Type B pancreatic cell (in vitro differentiated cells): ENCODE measurements around the gene ACSS2. TPM values are rescaled to one million over a fixed set of nuclear protein-coding genes. Genes with fewer than 3 reads are reported as not detected.
"Not testable (repeated sequence)": the region's sequence is repeated elsewhere in the genome, so short reads cannot be mapped to it uniquely, and the experiment has no call there.

Experiments used
- DNase-seq: peaks from one replicate; pipeline ENCODE4 v3.0.0; 2021; ENCODE audit warnings: mixed read lengths; ENCODE audit not compliant: unreplicated experiment; ENCODE audit errors: extremely low spot score
- H3K27ac Mint-ChIP-seq: 2 replicates; pipeline ENCODE4 v1.8.0; 2021; ENCODE audit warnings: mild to moderate bottlenecking, mixed read lengths
- H3K27me3 Mint-ChIP-seq: 2 replicates; pipeline ENCODE4 v1.8.0; 2021; ENCODE audit warnings: mixed read lengths
- H3K36me3 Mint-ChIP-seq: 2 replicates; pipeline ENCODE4 v1.8.0; 2021; ENCODE audit warnings: mixed read lengths
- H3K4me1 Mint-ChIP-seq: one replicate; pipeline ENCODE4 v1.8.0; 2021; ENCODE audit warnings: mixed read lengths; ENCODE audit not compliant: unreplicated experiment
- H3K4me3 Mint-ChIP-seq: 2 replicates; pipeline ENCODE4 v1.8.0; 2021; ENCODE audit warnings: mild to moderate bottlenecking, mixed read lengths
- H3K9me3 Mint-ChIP-seq: 2 replicates; pipeline ENCODE4 v1.8.0; 2021; ENCODE audit warnings: mixed read lengths
- total RNA-seq: library from RNA; stranded (reverse); gene quantifications from 2 replicates; pipeline ENCODE4 v1.2.1, GENCODE V29; 2021; ENCODE audit warnings: low replicate concordance
- TF ChIP-seq, protein P1 (sequence below): fragments of 200-600 bp; sonication (generic); conservative IDR thresholded peaks from 2 replicates; pipeline ENCODE4 v1.5.0; 2021; ENCODE audit warnings: antibody characterized with exemption, mild to moderate bottlenecking

ACSS2 gene
- total RNA-seq, 1 donor from 2014 or later = 59.2 TPM

DNA sequence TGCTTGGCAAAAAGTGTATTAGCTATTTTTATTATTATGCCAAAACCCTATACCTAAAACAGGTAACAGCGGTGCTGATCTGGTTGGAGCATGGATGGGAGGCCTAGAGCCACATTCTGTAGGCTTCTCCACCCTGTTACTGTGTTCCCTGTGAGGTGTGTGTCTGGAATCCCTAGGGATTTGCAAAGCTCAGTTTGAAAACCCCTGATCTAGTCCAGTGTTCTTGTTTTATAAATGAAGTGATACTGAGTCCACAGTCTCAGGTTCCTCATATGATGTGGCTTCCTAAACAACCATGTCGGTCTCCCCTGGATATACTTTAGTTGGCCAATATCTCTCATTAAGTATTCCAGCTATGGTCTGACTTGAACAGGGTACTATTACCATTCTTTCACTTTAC, 16.3 kb downstream of the ACSS2 start:
- no peak overlapping the region for H3K4me3 Mint-ChIP-seq
- TF ChIP-seq, protein P1, sequence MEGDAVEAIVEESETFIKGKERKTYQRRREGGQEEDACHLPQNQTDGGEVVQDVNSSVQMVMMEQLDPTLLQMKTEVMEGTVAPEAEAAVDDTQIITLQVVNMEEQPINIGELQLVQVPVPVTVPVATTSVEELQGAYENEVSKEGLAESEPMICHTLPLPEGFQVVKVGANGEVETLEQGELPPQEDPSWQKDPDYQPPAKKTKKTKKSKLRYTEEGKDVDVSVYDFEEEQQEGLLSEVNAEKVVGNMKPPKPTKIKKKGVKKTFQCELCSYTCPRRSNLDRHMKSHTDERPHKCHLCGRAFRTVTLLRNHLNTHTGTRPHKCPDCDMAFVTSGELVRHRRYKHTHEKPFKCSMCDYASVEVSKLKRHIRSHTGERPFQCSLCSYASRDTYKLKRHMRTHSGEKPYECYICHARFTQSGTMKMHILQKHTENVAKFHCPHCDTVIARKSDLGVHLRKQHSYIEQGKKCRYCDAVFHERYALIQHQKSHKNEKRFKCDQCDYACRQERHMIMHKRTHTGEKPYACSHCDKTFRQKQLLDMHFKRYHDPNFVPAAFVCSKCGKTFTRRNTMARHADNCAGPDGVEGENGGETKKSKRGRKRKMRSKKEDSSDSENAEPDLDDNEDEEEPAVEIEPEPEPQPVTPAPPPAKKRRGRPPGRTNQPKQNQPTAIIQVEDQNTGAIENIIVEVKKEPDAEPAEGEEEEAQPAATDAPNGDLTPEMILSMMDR = no peak
- H3K4me1 Mint-ChIP-seq = no peaks in the 10 kb centered on the region
- no peak overlapping the region for H3K27ac Mint-ChIP-seq
- H3K27me3 Mint-ChIP-seq = no peaks in the 10 kb centered on the region
- H3K36me3 Mint-ChIP-seq = peaks cover 22% of the 10 kb centered on the region
- no peaks in the 10 kb centered on the region for H3K9me3 Mint-ChIP-seq
- DNase-seq = no peak

DNA sequence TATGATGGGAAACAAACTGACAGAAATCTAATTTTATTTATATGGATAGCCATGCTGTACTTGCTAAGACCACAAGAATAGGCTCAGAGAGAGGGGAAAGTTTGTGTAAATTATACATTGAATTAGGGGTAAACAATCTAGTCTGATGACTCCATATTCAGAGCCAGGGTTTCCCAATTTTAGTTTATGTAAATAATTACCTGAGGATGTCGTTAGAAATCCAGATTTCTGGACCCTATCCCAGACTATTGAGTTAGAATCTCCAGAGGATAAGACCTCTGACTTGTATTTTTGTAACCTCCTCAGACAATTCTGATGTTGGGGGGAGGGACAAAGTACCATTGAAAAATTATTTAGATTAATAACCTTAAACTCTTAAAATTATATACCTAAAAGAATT, 18.3 kb downstream of the ACSS2 start:
- Mint-ChIP-seq H3K4me3 (no peak overlapping the region), H3K36me3 (peaks cover 22% of the 10 kb centered on the region), H3K9me3 (no peaks in the 10 kb centered on the region), H3K4me1 (no peaks in the 10 kb centered on the region), H3K27me3 (no peaks in the 10 kb centered on the region), H3K27ac (no peak overlapping the region)
- no peak for DNase-seq
- TF ChIP-seq, protein P1 = no peak

DNA sequence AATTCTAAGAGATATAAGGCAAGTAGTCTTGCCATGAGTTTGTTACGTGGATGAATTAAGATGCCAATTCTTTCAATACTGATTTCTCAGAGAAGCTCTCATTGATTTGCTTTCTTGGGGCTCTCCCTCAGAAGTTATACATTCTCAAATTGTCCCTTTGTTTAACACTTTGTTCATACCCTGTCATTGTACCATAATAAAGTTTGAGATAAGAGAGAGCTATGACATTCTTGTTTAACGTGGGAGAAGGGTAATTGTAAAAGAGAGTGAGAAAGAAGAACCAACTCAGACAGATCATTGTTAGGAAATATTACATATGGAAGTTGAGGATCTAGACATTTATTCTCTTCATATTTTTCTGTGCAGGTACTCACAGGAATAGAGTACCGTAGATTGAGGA, 19.1 kb downstream of the ACSS2 start:
- Mint-ChIP-seq H3K4me3 (no peak overlapping the region), H3K27ac (no peak overlapping the region), H3K4me1 (no peaks in the 10 kb centered on the region), H3K9me3 (no peaks in the 10 kb centered on the region), H3K36me3 (peaks cover 19% of the 10 kb centered on the region), H3K27me3 (no peaks in the 10 kb centered on the region)
- TF ChIP-seq, protein P1 = no peak
- no peak for DNase-seq

DNA sequence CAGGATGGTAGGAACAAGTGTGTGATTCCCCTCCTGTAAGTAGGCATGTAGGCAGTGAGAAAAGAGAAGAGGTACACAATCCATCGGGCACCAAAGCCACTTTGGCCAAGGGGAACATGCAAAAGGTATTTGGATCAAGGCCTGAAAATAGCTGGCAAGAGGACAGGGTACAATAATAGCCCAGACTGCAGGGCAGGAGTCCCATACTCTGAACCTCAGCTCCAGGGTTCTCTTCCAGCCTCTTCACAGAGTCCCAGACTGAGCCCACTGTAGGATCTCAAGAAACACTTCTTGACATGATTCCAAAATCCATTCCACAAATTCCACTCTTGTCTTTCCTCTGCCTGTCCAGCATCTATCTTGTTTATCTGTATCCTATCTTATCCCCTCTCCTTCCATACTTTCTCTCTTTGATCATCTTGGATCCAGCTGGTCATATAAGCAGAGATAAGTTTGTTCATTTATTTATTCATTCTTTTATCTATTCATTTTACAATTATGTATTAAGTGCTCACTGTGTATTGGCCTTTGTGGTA, 19.7 kb downstream of the ACSS2 start:
- H3K4me1 Mint-ChIP-seq = no peaks in the 10 kb centered on the region
- no peak overlapping the region for H3K4me3 Mint-ChIP-seq
- H3K27ac Mint-ChIP-seq = no peak overlapping the region
- no peaks in the 10 kb centered on the region for H3K9me3 Mint-ChIP-seq
- TF ChIP-seq, protein P1 = no peak
- DNase-seq = no peak
- no peaks in the 10 kb centered on the region for H3K27me3 Mint-ChIP-seq
- H3K36me3 Mint-ChIP-seq = peaks cover 22% of the 10 kb centered on the region

DNA sequence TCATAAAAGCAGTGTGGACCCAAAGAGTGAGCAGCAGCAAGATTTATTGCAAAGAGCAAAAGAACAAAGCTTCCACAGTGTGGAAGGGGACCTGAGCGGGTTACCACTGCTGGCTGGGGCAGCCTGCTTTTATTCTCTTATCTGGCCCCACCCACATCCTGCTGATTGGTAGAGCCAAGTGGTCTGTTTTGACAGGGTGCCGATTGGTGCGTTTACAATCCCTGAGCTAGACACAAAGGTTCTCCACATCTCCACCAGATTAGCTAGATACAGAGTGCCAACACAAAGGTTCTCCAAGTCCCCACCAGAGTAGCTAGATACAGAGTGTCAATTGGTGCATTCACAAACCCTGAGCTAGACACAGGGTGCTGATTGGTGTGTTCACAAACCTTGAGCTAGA, 21.7 kb downstream of the ACSS2 start:
- H3K9me3 Mint-ChIP-seq, DNase-seq, H3K4me1 Mint-ChIP-seq, H3K27me3 Mint-ChIP-seq, H3K4me3 Mint-ChIP-seq: not testable (repeated sequence)
- Mint-ChIP-seq H3K27ac (peak overlapping the region; percentile 11), H3K36me3 (peaks cover 27% of the 10 kb centered on the region)

DNA sequence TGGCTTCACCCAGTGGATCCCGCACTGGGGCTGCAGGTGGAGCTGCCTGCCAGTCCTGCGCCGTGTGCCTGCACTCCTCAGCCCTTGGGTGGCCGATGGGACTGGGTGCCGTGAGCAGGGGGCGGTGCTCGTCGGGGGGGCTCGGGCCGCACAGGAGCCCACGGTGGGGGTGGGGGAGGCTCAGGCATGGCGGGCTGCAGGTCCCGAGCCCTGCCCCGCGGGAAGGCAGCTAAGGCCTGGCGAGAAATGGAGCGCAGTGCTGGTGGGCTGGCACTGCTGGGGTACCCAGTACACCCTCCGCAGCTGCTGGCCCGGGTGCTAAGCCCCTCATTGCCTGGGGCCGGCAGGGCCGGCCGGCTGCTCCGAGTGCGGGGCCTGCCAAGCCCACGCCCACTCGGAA, 22.3 kb downstream of the ACSS2 start:
- not testable (repeated sequence) for H3K27ac Mint-ChIP-seq, H3K27me3 Mint-ChIP-seq, H3K4me3 Mint-ChIP-seq, DNase-seq, H3K4me1 Mint-ChIP-seq, H3K9me3 Mint-ChIP-seq
- peaks cover 27% of the 10 kb centered on the region for H3K36me3 Mint-ChIP-seq

DNA sequence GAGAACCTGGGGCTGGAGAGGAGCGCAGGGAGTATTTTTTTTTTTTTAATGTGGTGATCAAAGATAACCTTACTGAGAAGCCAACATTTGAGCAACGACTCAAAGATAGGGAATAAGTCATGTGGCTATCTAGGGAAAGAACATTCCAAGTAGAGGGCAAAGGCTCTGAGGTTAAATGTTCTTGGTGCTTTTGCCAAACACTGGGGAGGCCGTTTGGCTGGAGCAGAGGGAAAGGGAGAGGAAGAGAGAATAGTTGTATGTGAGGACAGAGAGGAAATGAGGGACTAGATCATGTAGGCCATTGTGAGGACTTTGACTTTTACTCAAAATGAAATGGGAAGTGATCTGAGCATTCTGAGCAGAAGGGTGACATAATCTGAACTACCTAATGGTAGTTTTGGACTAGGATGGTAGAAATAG, 27.8 kb downstream of the ACSS2 start:
- Mint-ChIP-seq H3K4me1 (peaks cover 7% of the 10 kb centered on the region), H3K27me3 (no peaks in the 10 kb centered on the region), H3K36me3 (peaks cover 12% of the 10 kb centered on the region), H3K27ac (no peak overlapping the region), H3K4me3 (no peak overlapping the region), H3K9me3 (no peaks in the 10 kb centered on the region)
- TF ChIP-seq, protein P1 = no peak
- no peak for DNase-seq
